Epithelial cell of esophagus (primary cell): ENCODE measurements around the gene VMA21.

Source experiments
- DNase-seq: peaks from one replicate; pipeline ENCODE4 v3.0.0; 2010; ENCODE audit warnings: low read depth
- H3K4me3 ChIP-seq: 2 replicates; pipeline ENCODE4 v1.5.1; 2011; ENCODE audit warnings: mild to moderate bottlenecking, low read length, control low read depth
- CTCF ChIP-seq: IDR thresholded peaks from 2 replicates; pipeline ENCODE4 v1.5.1; 2011; ENCODE audit warnings: low read depth, mild to moderate bottlenecking, low read length, control low read depth, inconsistent platforms; ENCODE audit not compliant: insufficient read depth; ENCODE audit errors: missing control alignments

The VMA21 gene

DNA sequence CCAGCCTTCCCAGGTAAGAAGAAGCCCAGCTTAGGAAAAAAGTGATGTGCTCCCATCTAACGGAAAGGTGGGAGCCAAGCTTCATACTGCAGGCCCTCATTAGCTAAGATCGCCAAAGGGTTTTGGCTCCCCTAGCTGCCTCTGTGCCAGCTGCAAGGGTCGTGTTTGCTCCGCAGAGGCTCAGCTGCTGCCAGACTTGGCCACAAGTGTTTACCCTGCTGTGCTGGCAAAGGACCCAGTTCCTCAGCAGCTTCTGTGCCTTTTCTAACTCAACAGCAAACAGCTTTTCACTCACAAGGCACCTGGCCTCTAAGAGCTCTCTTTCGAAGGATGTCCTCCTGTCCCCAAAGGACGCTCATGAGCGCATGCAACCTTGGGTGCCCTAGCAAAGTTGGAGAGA, 12.2 kb upstream of the VMA21 start:
- TF ChIP-seq CTCF = no peak

DNA sequence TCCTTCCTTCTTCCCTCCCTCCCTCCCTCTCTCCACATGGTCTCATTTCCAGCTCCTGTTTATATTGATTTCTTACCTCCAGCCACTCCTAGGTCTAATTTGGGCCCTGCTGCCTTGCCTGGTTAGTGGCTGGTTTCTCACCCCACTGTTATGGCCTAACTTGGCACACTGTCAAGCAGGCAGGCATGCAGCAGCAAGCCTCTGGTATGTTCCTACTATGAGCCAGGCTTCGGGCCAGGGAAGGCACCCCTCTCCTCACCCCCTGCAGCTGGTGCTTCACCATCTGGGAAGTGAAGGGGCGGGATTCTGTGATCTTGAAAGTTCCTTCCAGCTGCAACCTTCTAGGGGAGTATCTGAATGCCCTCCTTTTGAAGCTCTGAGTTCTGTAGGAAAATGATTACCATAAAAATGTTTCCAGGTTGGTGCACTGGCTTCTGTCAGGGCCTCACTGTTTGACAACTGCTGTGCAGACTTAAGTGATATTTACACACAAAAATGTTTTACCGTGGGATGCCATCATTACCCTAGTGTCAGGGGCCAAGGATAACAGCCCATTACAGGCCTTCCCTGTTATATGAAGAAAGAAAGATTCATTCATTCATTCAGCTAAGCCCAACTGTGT, 10.1 kb upstream of the VMA21 start:
- DNase-seq = peak; percentile 18
- no peak overlapping the region for H3K4me3 ChIP-seq
- no peak for TF ChIP-seq CTCF

More for the DNA sequence above, 12.2 kb upstream of the VMA21 start:
- no peak for DNase-seq
- H3K4me3 ChIP-seq = no peak overlapping the region

GRCh38 chrX:151391722-151392121, 5.3 kb upstream of the VMA21 start:
- no peak for DNase-seq
- no peak for TF ChIP-seq CTCF
- H3K4me3 ChIP-seq = no peak overlapping the region

DNA sequence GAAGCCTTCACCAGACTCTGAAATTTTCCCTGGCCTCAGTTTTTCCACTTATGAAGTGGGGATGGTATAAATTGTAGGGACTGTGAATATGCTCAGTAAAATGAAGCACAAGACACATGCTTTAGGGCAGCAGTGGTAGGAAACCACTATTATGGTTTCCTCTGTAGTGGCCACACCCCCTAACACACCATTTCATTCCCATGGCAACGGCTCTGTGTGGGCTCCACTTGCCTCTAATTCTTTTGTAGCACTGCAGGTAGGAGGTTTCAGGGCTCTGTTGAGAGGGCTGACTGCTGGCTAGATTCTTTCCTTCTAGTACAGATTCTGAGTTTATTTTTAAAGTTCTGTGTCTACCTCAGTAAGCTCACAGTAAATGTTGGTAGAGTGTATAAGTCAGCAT, 3.5 kb upstream of the VMA21 start:
- DNase-seq = no peak
- TF ChIP-seq CTCF = no peak
- no peak overlapping the region for H3K4me3 ChIP-seq

GRCh38 chrX:151396042-151396824, 773 bp upstream of the VMA21 start:
- peak; percentile 65 for DNase-seq
- TF ChIP-seq CTCF = no peak
- H3K4me3 ChIP-seq = peak overlapping the region; percentile 54

GRCh38 chrX:151397741-151398070, 700 bp downstream of the VMA21 start:
- H3K4me3 ChIP-seq = peak overlapping the region; percentile 80
- no peak for TF ChIP-seq CTCF
- DNase-seq = peak; percentile 5

GRCh38 chrX:151398346-151398745, 1.3 kb downstream of the VMA21 start:
- TF ChIP-seq CTCF = no peak
- no peak for DNase-seq
- H3K4me3 ChIP-seq = peak overlapping the region; percentile 80
